Fibroblast of villous mesenchyme (primary cell): ENCODE data around the gene FJX1. TPM values are rescaled to one million over a fixed set of nuclear protein-coding genes. Genes with fewer than 3 reads are reported as not detected.

Experiments
- DNase-seq: peaks from one replicate; pipeline ENCODE4 v3.0.0-alpha.2; 2010; ENCODE audit warnings: low read depth
- H3K4me3 ChIP-seq: 2 replicates; pipeline ENCODE4 v1.5.1; 2011; ENCODE audit warnings: low read depth, mild to moderate bottlenecking, low read length
- total RNA-seq: library from RNA; depleted of rRNA; stranded (reverse); fragments of >200 nt; gene quantifications from 2 replicates; pipeline ENCODE4 v1.2.3, GENCODE V29; 2012
- TF ChIP-seq, protein P1 (sequence below): IDR thresholded peaks from 2 replicates; pipeline ENCODE4 v1.5.1; 2012; ENCODE audit warnings: low read depth, mild to moderate bottlenecking, low read length; ENCODE audit not compliant: insufficient read depth

Gene FJX1
- total RNA-seq, 1 donor = 89.8 TPM

DNA sequence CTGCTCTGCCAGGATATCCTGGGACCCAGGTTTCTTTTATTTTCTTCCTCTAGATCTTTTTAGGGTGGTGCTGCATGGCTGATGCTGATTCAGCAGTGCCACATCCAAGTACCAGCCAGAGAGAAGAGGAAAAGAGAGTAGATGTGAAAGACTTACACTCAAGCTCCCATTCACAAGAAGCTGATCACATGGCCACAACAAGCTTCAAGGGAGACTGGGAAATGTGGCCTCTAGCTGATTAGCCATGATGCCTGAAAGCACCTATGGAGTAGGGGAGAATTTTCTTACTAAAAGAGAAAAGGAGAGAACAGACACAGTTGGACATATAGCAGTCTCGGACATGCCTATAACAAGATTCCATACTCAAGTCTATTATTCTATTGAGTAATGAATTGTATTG, 34.4 kb upstream of the FJX1 start:
- H3K4me3 ChIP-seq = no peak overlapping the region
- DNase-seq = no peak
- TF ChIP-seq, protein P1, sequence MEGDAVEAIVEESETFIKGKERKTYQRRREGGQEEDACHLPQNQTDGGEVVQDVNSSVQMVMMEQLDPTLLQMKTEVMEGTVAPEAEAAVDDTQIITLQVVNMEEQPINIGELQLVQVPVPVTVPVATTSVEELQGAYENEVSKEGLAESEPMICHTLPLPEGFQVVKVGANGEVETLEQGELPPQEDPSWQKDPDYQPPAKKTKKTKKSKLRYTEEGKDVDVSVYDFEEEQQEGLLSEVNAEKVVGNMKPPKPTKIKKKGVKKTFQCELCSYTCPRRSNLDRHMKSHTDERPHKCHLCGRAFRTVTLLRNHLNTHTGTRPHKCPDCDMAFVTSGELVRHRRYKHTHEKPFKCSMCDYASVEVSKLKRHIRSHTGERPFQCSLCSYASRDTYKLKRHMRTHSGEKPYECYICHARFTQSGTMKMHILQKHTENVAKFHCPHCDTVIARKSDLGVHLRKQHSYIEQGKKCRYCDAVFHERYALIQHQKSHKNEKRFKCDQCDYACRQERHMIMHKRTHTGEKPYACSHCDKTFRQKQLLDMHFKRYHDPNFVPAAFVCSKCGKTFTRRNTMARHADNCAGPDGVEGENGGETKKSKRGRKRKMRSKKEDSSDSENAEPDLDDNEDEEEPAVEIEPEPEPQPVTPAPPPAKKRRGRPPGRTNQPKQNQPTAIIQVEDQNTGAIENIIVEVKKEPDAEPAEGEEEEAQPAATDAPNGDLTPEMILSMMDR = no peak

DNA sequence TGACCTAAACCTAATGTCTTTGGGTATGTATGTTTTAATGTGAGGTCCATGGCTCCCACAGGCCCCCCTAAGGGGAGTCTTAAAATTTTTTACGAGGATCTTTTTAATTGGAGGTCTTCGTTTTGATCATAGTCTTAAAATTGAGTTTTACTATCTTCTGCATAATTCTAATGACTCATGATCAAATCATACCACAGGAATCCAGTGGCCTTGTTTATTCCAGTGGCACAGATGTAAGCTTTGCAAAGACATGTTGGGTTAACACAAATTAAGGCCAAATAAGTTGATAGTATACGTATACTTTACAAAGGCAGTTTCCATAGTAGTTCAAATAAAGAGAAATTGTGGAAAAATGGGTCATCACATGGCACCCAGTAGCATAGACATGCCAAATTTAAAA, 33.9 kb upstream of the FJX1 start:
- DNase-seq = peak; percentile 75
- H3K4me3 ChIP-seq = no peak overlapping the region
- TF ChIP-seq, protein P1 = no peak

DNA sequence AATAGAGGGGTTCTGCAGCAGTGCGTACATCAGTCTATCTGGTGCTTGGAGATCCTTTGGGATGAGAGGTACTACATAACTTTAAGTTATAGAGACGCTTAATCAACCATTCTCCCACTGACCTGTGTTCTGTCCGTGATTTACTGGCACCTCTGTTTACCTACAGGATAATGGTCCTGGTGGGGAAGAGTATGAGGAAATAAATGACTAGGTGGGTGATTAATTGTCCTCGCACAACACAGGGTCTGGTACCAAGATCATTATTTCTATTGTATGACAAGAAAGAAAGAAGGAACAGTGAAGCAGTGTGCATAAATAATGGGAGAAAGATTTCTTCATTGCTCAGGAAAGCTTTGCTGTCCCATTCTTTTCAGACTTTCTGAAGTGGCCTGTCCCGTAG, 32.8 kb upstream of the FJX1 start:
- TF ChIP-seq, protein P1 = no peak
- H3K4me3 ChIP-seq = no peak overlapping the region
- no peak for DNase-seq

DNA sequence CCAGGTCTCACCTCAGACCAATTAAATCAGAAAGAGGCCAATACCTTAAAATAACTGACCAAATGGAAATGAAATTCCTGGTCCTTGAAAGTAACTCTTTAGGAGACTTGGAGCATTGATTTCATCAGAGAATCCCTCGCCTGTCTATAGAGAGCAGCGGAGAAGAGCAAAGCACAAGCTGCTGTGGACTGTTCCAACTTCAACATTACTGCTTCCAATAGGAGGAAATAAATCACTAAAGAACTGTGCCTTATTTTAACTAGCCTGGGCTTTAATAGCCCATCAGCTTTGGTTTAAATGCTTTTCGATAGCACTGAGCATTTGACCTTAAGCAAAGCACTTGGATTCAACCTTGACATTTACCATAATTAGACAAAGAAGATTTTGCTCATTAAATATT, 32.0 kb upstream of the FJX1 start:
- no peak for DNase-seq
- no peak overlapping the region for H3K4me3 ChIP-seq
- TF ChIP-seq, protein P1 = no peak

DNA sequence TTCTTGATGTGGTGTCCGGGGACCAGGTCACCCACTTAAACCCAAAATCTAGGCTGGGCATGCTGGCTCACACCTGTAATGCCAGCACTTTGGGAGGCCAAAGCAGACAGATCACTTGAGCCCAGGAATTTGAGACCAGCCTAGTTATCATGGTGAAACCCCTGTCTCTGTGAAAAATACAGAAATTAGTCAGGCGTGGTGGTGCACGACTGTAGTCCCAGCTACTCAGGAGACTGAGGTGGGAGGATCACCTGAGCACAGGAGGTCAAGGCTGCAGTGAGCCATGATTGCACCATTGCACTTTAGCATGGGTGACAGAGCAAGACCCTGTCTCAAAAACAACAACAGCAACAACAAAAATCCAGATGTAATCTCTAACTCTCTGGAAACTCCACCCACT, 30.3 kb upstream of the FJX1 start:
- DNase-seq = no peak
- no peak overlapping the region for H3K4me3 ChIP-seq
- TF ChIP-seq, protein P1 = no peak

DNA sequence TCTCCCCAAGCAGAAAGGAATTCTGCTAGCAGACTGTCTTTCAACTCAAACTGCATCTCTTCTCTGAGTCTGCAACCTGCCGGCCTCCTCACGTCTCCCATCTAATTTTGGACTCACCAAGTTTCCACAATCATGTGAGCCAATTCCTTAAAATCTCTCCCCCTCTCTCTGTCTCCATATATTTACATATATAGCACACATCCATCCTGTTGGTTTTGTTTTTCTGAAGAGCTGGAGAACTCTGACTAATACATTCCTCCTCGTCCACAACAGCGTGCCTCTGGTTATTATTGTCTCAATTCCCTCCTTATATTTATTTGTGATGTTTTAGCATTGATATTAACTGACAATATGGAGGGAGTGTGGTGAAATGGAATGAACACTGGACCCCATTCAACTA, 29.6 kb upstream of the FJX1 start:
- peak; percentile 69 for DNase-seq
- TF ChIP-seq, protein P1 = no peak

DNA sequence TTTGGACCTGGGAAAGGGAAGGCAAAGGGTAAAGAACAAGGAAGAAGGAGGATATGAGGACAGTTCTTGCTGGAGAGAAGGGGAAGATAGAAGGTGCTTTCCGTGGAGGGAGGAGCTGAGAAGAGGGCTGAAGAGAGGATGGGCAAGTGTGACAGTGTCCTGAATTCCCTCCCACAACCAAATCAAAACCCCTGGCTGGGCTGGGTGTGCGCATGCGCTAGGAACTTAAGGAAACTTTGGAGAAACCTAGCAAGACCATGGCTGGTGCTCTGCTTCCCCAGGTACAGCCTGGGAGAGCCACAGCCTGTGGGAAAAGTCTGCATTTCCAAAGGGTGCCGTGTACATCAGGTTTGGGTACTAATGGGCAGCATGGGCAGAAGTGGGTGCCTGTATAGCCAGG, 29.0 kb upstream of the FJX1 start:
- DNase-seq = no peak
- no peak overlapping the region for H3K4me3 ChIP-seq
- TF ChIP-seq, protein P1 = no peak

More for the DNA sequence above, 29.6 kb upstream of the FJX1 start:
- H3K4me3 ChIP-seq = no peak overlapping the region
